Prostate gland (tissue), 2 donors: ENCODE data around the gene CCDC106.

Experiments
- POLR2A ChIP-seq: fragments of 450-650 bp; IDR thresholded peaks from one replicate; pipeline ENCODE4 v1.6.1; 2016; ENCODE audit warnings: antibody characterized with exemption, mild to moderate bottlenecking
- POLR2AphosphoS5 ChIP-seq: sonication (generic); formaldehyde crosslinking; IDR thresholded peaks from one replicate; pipeline ENCODE4 v1.6.1; 2017; ENCODE audit warnings: antibody characterized with exemption
- TF ChIP-seq, protein P1 (sequence below), 4 experiments: fragments of 200-600 bp in 2 of 4; fragments of 450-650 bp in 2 of 4; sonication (generic) in 2 of 4; IDR thresholded peaks; 1 replicate in 3 of 4; 2 replicates in 1 of 4; pipeline ENCODE4 v1.5.1; 2016 to 2019; ENCODE audit warnings: antibody characterized with exemption in 4 of 4, mild to moderate bottlenecking in 2 of 4, moderate library complexity in 2 of 4

DNA sequence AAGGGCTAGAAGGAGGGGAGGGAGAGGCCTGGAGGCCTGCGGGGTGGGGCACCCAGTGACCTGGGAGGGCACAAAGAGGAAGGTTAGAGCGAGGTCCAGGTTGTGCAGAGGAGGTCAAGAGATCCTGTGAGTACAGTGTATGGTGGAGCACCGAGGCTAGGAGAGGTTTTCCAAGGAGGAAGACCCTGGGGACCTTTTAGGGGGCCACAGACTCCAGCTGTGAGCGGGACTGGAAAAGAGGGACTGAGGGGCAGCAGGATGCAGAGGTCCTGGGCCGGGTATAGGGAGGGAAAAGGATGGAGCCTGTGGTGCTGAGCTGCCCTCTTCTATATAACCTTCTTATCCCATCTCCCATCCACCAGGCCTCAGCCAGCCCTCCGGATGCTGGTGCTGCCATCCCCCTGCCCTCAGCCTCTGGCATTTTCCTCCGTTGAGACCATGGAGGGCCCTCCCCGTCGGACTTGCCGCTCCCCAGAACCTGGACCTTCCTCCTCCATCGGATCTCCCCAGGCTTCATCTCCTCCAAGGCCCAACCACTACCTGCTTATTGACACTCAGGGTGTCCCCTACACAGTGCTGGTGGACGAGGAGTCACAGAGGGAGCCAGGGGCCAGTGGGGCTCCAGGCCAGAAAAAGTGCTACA is 3.7 kb upstream of the CCDC106 start:
- TF ChIP-seq POLR2AphosphoS5 (no peak), POLR2A (no peak)
- TF ChIP-seq, protein P1, sequence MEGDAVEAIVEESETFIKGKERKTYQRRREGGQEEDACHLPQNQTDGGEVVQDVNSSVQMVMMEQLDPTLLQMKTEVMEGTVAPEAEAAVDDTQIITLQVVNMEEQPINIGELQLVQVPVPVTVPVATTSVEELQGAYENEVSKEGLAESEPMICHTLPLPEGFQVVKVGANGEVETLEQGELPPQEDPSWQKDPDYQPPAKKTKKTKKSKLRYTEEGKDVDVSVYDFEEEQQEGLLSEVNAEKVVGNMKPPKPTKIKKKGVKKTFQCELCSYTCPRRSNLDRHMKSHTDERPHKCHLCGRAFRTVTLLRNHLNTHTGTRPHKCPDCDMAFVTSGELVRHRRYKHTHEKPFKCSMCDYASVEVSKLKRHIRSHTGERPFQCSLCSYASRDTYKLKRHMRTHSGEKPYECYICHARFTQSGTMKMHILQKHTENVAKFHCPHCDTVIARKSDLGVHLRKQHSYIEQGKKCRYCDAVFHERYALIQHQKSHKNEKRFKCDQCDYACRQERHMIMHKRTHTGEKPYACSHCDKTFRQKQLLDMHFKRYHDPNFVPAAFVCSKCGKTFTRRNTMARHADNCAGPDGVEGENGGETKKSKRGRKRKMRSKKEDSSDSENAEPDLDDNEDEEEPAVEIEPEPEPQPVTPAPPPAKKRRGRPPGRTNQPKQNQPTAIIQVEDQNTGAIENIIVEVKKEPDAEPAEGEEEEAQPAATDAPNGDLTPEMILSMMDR (IDR thresholded peaks at IDR 0.05): no peak
